GM10248 (cell line): ENCODE data around the gene CDH23.

ENCODE experiments used
- CTCF ChIA-PET: fragments of 300-600 bp; sonication (Branson Sonifier 250); formaldehyde crosslinking; extraction: SDS; loops from one replicate; lab custom pipeline; 2021; ENCODE audit warnings: antibody characterized with exemption; lab: Yijun Ruan, JAX
- POLR2A ChIA-PET: fragments of 350-650 bp; sonication (Branson Sonifier 250); formaldehyde crosslinking; extraction: SDS; loops from one replicate; lab custom pipeline; 2020; ENCODE audit warnings: antibody characterized with exemption; lab: Yijun Ruan, JAX
- DNase-seq: peaks from one replicate; pipeline ENCODE4 v3.0.0; 2012; ENCODE audit errors: extremely low spot score
- CTCF ChIP-seq: IDR thresholded peaks from 2 replicates; pipeline ENCODE4 v1.5.1; 2012; ENCODE audit warnings: mild to moderate bottlenecking, low read depth; ENCODE audit errors: extremely low read depth, missing control alignments, control extremely low read depth

CDH23 gene

DNA sequence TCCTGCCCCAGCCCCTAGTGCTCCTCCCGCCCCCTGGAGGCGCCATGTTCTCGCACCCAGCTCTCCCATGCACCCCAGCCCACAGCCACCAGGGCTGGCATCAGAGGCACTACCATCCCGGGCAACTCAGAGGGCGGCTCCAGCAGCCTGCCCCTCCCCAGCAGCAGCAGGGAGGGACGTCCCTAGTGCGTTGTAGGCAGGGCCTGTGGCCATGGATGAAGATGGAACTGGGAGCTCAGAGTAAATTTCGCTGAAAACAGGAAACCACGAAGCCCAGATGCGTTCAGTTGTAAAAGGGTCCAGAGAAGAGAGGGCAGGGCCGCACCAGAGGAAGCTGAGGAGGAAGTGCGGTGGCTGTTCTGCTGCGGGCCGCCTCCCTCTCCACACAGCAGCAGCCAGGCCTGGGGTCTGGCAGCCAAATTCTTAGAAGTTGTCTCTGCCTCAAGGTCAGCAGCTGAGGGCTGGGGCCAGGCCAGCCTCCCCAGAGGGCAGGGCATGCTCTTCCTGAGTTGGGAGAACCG is 352.0 kb downstream of the CDH23 start:
- no peak for TF ChIP-seq CTCF
- POLR2A ChIA-PET, result interaction anchor here (0.8 kb wide), 1 partner anchor 88 kb away, joined by 4 read pairs; no protein-coding TSS in a partner anchor
- CTCF ChIA-PET, result interaction anchor here (1.1 to 4.5 kb wide), 7 partner anchors 10 to 54 kb away, joined by 3 to 24 read pairs (median 4); partner anchors contain the start of gene VSIR
- peak; percentile 65 for DNase-seq

GRCh38 chr10:71749396-71749795 is 352.7 kb downstream of the CDH23 start:
- ChIA-PET CTCF (interaction anchor here (1.1 to 4.5 kb wide), 8 partner anchors 9 to 55 kb away, joined by 3 to 24 read pairs (median 4); partner anchors contain the start of gene VSIR), POLR2A (no interaction called here)
- no peak for TF ChIP-seq CTCF
- no peak for DNase-seq

GRCh38 chr10:71750124-71750841 is 353.6 kb downstream of the CDH23 start:
- no peak for DNase-seq
- POLR2A ChIA-PET, result no interaction called here
- CTCF ChIA-PET, result interaction anchor here (1.4 kb wide), 2 partner anchors 14 to 39 kb away, joined by 3 to 4 read pairs; no protein-coding TSS in a partner anchor
- TF ChIP-seq CTCF, result no peak

- ChIA-PET CTCF (interaction anchor here (1.4 kb wide), 1 partner anchor 40 kb away, joined by 3 read pairs; no protein-coding TSS in a partner anchor), POLR2A (no interaction called here)
- DNase-seq, result no peak
- TF ChIP-seq CTCF, result no peak
Observed at GRCh38 chr10:71750986-71751385, 354.3 kb downstream of the CDH23 start.

GRCh38 chr10:71751515-71752224 is 354.9 kb downstream of the CDH23 start:
- ChIA-PET POLR2A (no interaction called here), CTCF (interaction anchor here (1.0 to 1.4 kb wide), 5 partner anchors 9 to 144 kb away, joined by 3 to 4 read pairs (median 3); partner anchors contain the start of gene VSIR)
- no peak for TF ChIP-seq CTCF
- DNase-seq, result no peak
